Measurements from ENCODE around the gene ACAT1.

DNA sequence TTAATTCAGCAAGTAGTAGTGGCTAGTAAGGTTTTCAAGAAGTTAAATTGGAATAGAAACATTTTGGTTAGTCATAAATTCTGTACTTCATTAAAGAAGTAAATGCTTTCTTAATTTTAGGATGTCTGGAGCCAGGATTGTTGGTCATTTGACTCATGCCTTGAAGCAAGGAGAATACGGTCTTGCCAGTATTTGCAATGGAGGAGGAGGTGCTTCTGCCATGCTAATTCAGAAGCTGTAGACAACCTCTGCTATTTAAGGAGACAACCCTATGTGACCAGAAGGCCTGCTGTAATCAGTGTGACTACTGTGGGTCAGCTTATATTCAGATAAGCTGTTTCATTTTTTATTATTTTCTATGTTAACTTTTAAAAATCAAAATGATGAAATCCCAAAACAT is 25.8 kb downstream of the ACAT1 start:
- TF ChIP-seq IRF2 (CRISPR knock-in tag; IDR thresholded peaks at IDR 0.05; ENCODE audit: borderline replicate concordance, low read depth) = no peak
- TF ChIP-seq CTCF (IDR thresholded peaks at IDR 0.05) = no peak
- no peak for TF ChIP-seq TEAD1 (CRISPR knock-in tag; IDR thresholded peaks at IDR 0.05)
- no peak for TF ChIP-seq ZNF281 (CRISPR knock-in tag; IDR thresholded peaks at IDR 0.05)
- no peak for TF ChIP-seq ZNF263 (CRISPR knock-in tag; IDR thresholded peaks at IDR 0.05; ENCODE audit: low read depth)
- TF ChIP-seq ETV6 (CRISPR knock-in tag; IDR thresholded peaks at IDR 0.05) = no peak
- TF ChIP-seq NR3C1 (CRISPR knock-in tag; conservative IDR thresholded peaks at IDR 0.05; ENCODE audit: low read depth) = no peak
- TF ChIP-seq, protein P1, sequence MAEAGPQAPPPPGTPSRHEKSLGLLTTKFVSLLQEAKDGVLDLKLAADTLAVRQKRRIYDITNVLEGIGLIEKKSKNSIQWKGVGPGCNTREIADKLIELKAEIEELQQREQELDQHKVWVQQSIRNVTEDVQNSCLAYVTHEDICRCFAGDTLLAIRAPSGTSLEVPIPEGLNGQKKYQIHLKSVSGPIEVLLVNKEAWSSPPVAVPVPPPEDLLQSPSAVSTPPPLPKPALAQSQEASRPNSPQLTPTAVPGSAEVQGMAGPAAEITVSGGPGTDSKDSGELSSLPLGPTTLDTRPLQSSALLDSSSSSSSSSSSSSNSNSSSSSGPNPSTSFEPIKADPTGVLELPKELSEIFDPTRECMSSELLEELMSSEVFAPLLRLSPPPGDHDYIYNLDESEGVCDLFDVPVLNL (CRISPR knock-in tag; IDR thresholded peaks at IDR 0.05; ENCODE audit: borderline replicate concordance, low read depth) = no peak
- TF ChIP-seq MAX (CRISPR knock-in tag; IDR thresholded peaks at IDR 0.05) = no peak
- no peak for TF ChIP-seq PRDM15 (CRISPR knock-in tag; IDR thresholded peaks at IDR 0.05)
